HG03066 (cell line): ENCODE measurements around the gene SNX33.
"Not testable (repeated sequence)": the region's sequence is repeated elsewhere in the genome, so short reads cannot be mapped to it uniquely, and the experiment has no call there.

Experiments
- ATAC-seq: cut with Tn5 transposase; IDR thresholded peaks from one replicate; pipeline ENCODE4 v1.9.1; 2021; ENCODE audit warnings: low read depth; ENCODE audit not compliant: unreplicated experiment

Gene SNX33

GRCh38 chr15:75680007-75680789 lies 32.5 kb downstream of the SNX33 start:
- no peak for ATAC-seq

- no peak for ATAC-seq
Measured at GRCh38 chr15:75682181-75683135, 34.7 kb downstream of the SNX33 start.

- ATAC-seq, result not testable (repeated sequence)
Measured at GRCh38 chr15:75683646-75684312, 36.1 kb downstream of the SNX33 start.

- no peak for ATAC-seq
Measured at GRCh38 chr15:75684648-75685047, 36.9 kb downstream of the SNX33 start.

- no peak for ATAC-seq
Measured at GRCh38 chr15:75685195-75685594, 37.5 kb downstream of the SNX33 start.

- ATAC-seq, result not testable (repeated sequence)
Measured at GRCh38 chr15:75686212-75686642, 38.5 kb downstream of the SNX33 start.

- ATAC-seq, result no peak
Measured at GRCh38 chr15:75687486-75688277, 40.0 kb downstream of the SNX33 start.

GRCh38 chr15:75688278-75688557 lies 40.5 kb downstream of the SNX33 start:
- ATAC-seq, result no peak

- no peak for ATAC-seq
Measured at GRCh38 chr15:75688831-75689230, 41.1 kb downstream of the SNX33 start.

- ATAC-seq, result not testable (repeated sequence)
Measured at GRCh38 chr15:75689429-75689828, 41.7 kb downstream of the SNX33 start.

- not testable (repeated sequence) for ATAC-seq
Measured at GRCh38 chr15:75692311-75692710, 44.6 kb downstream of the SNX33 start.

GRCh38 chr15:75693028-75693427 lies 45.3 kb downstream of the SNX33 start:
- ATAC-seq, result not testable (repeated sequence)

GRCh38 chr15:75693501-75694240 lies 46.0 kb downstream of the SNX33 start:
- no peak for ATAC-seq

- no peak for ATAC-seq
Measured at GRCh38 chr15:75694241-75695182, 46.8 kb downstream of the SNX33 start.

GRCh38 chr15:75695220-75695619 lies 47.5 kb downstream of the SNX33 start:
- ATAC-seq, result no peak

- no peak for ATAC-seq
Measured at GRCh38 chr15:75695634-75696310, 48.1 kb downstream of the SNX33 start.

- no peak for ATAC-seq
Measured at GRCh38 chr15:75696311-75696720, 48.6 kb downstream of the SNX33 start.

- no peak for ATAC-seq
Measured at GRCh38 chr15:75696854-75697259, 49.1 kb downstream of the SNX33 start.
